PFSK-1 (cell line): ENCODE measurements around the gene PILRA.

Source experiments
- POLR2AphosphoS5 ChIP-seq: IDR thresholded peaks from 2 replicates; pipeline ENCODE4 v1.6.1; 2012; ENCODE audit warnings: low read depth, mild to moderate bottlenecking, control low read depth, low read length, moderate library complexity
- REST ChIP-seq, 2 experiments: IDR thresholded peaks; 2 replicates each; pipeline versions ENCODE4 v1.6.1 to v1.8.0; 2011 to 2012; ENCODE audit warnings: low read depth in 2 of 2, low read length in 2 of 2, control low read depth in 1 of 2, inconsistent platforms in 1 of 2, mild to moderate bottlenecking in 1 of 2, moderate library complexity in 1 of 2; ENCODE audit not compliant: insufficient read depth in 1 of 2
- SIN3A ChIP-seq: IDR thresholded peaks from 2 replicates; pipeline ENCODE4 v1.6.1; 2012; ENCODE audit warnings: mild to moderate bottlenecking, low read length, moderate library complexity, borderline replicate concordance; ENCODE audit not compliant: insufficient read depth
- TAF1 ChIP-seq: IDR thresholded peaks from 2 replicates; pipeline ENCODE4 v1.6.1; 2012; ENCODE audit warnings: low read length, control low read depth, borderline replicate concordance; ENCODE audit not compliant: insufficient read depth

- no peak for TF ChIP-seq SIN3A
- no peak for TF ChIP-seq TAF1
- no peak for TF ChIP-seq POLR2AphosphoS5
- no peak for TF ChIP-seq REST (IDR thresholded peaks at IDR 0.05; ENCODE audit: insufficient read depth in 1 of 2, low read depth in 2 of 2, low read length in 2 of 2)
Measured at GRCh38 chr7:100374601-100375000, 1.3 kb downstream of the PILRA start.
